Measurements from ENCODE around the gene BRI3BP.

Gene BRI3BP

GRCh38 chr12:125049093-125049458, 55.6 kb downstream of the BRI3BP start:
- H3K79me2 ChIP-seq (ENCODE audit: insufficient read depth, low read length), result no peaks in the 10 kb centered on the region
- no peaks in the 10 kb centered on the region for H3K36me3 ChIP-seq (ENCODE audit: insufficient read depth, low read length)
- H3K4me1 ChIP-seq (ENCODE audit: insufficient read depth, low read length, poor library complexity, severe bottlenecking), result no peaks in the 10 kb centered on the region
- no peak overlapping the region for H2AFZ ChIP-seq (ENCODE audit: low read length)
- no peaks in the 10 kb centered on the region for H3K27me3 ChIP-seq (ENCODE audit: insufficient read depth, low read length, poor library complexity, severe bottlenecking)
- no peak overlapping the region for H3K9ac ChIP-seq (ENCODE audit: low read depth, low read length, poor library complexity, severe bottlenecking)
- no peaks in the 10 kb centered on the region for H3K9me3 ChIP-seq (ENCODE audit: insufficient read depth, low read depth, low read length)
- H3F3A ChIP-seq (ENCODE audit: low read depth), result no peaks in the 10 kb centered on the region
- TF ChIP-seq CTCF (conservative IDR thresholded peaks at IDR 0.05; ENCODE audit: low read length) (no peak), EZH2phosphoT487 (IDR thresholded peaks at IDR 0.05; ENCODE audit: borderline replicate concordance) (no peak)
- no peaks in the 10 kb centered on the region for H4K20me1 ChIP-seq (ENCODE audit: insufficient read depth, low read length, poor library complexity, severe bottlenecking)
- H3K4me3 ChIP-seq (ENCODE audit: low read length, poor library complexity, severe bottlenecking), result no peak overlapping the region
- no peak overlapping the region for H3K4me2 ChIP-seq (ENCODE audit: low read depth, low read length, poor library complexity, severe bottlenecking)
- H3K9me2 ChIP-seq (replicated peaks; ENCODE audit: low read depth, low read length), result no peaks in the 10 kb centered on the region

GRCh38 chr12:125050446-125050845, 57.0 kb downstream of the BRI3BP start:
- H3K4me3 ChIP-seq (ENCODE audit: low read length, poor library complexity, severe bottlenecking), result no peak overlapping the region
- no peaks in the 10 kb centered on the region for H3K9me3 ChIP-seq (ENCODE audit: insufficient read depth, low read depth, low read length)
- no peak for TF ChIP-seq EZH2phosphoT487 (IDR thresholded peaks at IDR 0.05; ENCODE audit: borderline replicate concordance)
- TF ChIP-seq CTCF (conservative IDR thresholded peaks at IDR 0.05; ENCODE audit: low read length), result no peak
- no peaks in the 10 kb centered on the region for H3K79me2 ChIP-seq (ENCODE audit: insufficient read depth, low read length)
- no peaks in the 10 kb centered on the region for H3K9me2 ChIP-seq (replicated peaks; ENCODE audit: low read depth, low read length)
- H3K4me1 ChIP-seq (ENCODE audit: insufficient read depth, low read length, poor library complexity, severe bottlenecking), result no peaks in the 10 kb centered on the region
- no peaks in the 10 kb centered on the region for H3K36me3 ChIP-seq (ENCODE audit: insufficient read depth, low read length)
- no peak overlapping the region for H3K9ac ChIP-seq (ENCODE audit: low read depth, low read length, poor library complexity, severe bottlenecking)
- H3K27me3 ChIP-seq (ENCODE audit: insufficient read depth, low read length, poor library complexity, severe bottlenecking), result no peaks in the 10 kb centered on the region
- H2AFZ ChIP-seq (ENCODE audit: low read length), result no peak overlapping the region
- H3K4me2 ChIP-seq (ENCODE audit: low read depth, low read length, poor library complexity, severe bottlenecking), result no peak overlapping the region
- no peaks in the 10 kb centered on the region for H4K20me1 ChIP-seq (ENCODE audit: insufficient read depth, low read length, poor library complexity, severe bottlenecking)
- H3F3A ChIP-seq (ENCODE audit: low read depth), result no peaks in the 10 kb centered on the region

- Histone ChIP-seq H3K79me2 (ENCODE audit: insufficient read depth, low read length) (no peaks in the 10 kb centered on the region), H3K4me3 (ENCODE audit: low read length, poor library complexity, severe bottlenecking) (no peak overlapping the region), H3K4me1 (ENCODE audit: insufficient read depth, low read length, poor library complexity, severe bottlenecking) (no peaks in the 10 kb centered on the region), H3K36me3 (ENCODE audit: insufficient read depth, low read length) (no peaks in the 10 kb centered on the region), H3K9me2 (replicated peaks; ENCODE audit: low read depth, low read length) (no peaks in the 10 kb centered on the region), H2AFZ (ENCODE audit: low read length) (no peak overlapping the region), H3K9me3 (ENCODE audit: insufficient read depth, low read depth, low read length) (no peaks in the 10 kb centered on the region), H3K9ac (ENCODE audit: low read depth, low read length, poor library complexity, severe bottlenecking) (no peak overlapping the region), H4K20me1 (ENCODE audit: insufficient read depth, low read length, poor library complexity, severe bottlenecking) (no peaks in the 10 kb centered on the region), H3K27me3 (ENCODE audit: insufficient read depth, low read length, poor library complexity, severe bottlenecking) (no peaks in the 10 kb centered on the region), H3F3A (ENCODE audit: low read depth) (no peaks in the 10 kb centered on the region), H3K4me2 (ENCODE audit: low read depth, low read length, poor library complexity, severe bottlenecking) (no peak overlapping the region)
- TF ChIP-seq CTCF (conservative IDR thresholded peaks at IDR 0.05; ENCODE audit: low read length) (no peak), EZH2phosphoT487 (IDR thresholded peaks at IDR 0.05; ENCODE audit: borderline replicate concordance) (no peak)
These were observed 57.4 kb downstream of the BRI3BP start for GRCh38 chr12:125050868-125051267.

All from Loucy (cell line).